Hepatocyte (in vitro differentiated cells): Measurements from ENCODE around the gene SLC35E1. TPM values are rescaled to one million over a fixed set of nuclear protein-coding genes. Genes with fewer than 3 reads are reported as not detected.

Experiments used
- DNase-seq: peaks from one replicate; pipeline ENCODE4 v3.0.0-alpha.2; 2016; ENCODE audit warnings: low spot score
- H2AFZ ChIP-seq: fragments of 200-600 bp; sonication (generic); 2 replicates; pipeline ENCODE4 v1.6.0; 2016; ENCODE audit warnings: antibody characterized with exemption, mild to moderate bottlenecking
- H3K27ac ChIP-seq: fragments of 200-600 bp; sonication (generic); 2 replicates; pipeline ENCODE4 v1.5.1; 2016; ENCODE audit warnings: mild to moderate bottlenecking
- H3K27me3 ChIP-seq: fragments of 200-600 bp; sonication (generic); 2 replicates; pipeline ENCODE4 v1.6.1; 2016
- H3K36me3 ChIP-seq: fragments of 200-600 bp; sonication (generic); replicated peaks from 2 replicates; pipeline ENCODE4 v1.5.1; 2016; ENCODE audit warnings: low read depth; ENCODE audit not compliant: insufficient read depth
- H3K4me1 ChIP-seq: fragments of 200-600 bp; sonication (generic); 2 replicates; pipeline ENCODE4 v1.5.1; 2016; ENCODE audit warnings: mild to moderate bottlenecking, moderate library complexity; ENCODE audit not compliant: insufficient read depth
- H3K4me2 ChIP-seq: fragments of 200-600 bp; sonication (generic); 2 replicates; pipeline ENCODE4 v1.6.0; 2016
- H3K4me3 ChIP-seq: fragments of 200-600 bp; sonication (generic); 2 replicates; pipeline ENCODE4 v1.5.1; 2016; ENCODE audit warnings: mild to moderate bottlenecking
- H3K79me2 ChIP-seq: fragments of 200-600 bp; sonication (generic); 2 replicates; pipeline ENCODE4 v1.6.0; 2017; ENCODE audit warnings: mild to moderate bottlenecking
- H3K9me2 ChIP-seq: fragments of 200-600 bp; sonication (generic); replicated peaks from 2 replicates; pipeline ENCODE4 v1.6.0; 2017; ENCODE audit warnings: mild to moderate bottlenecking; ENCODE audit not compliant: insufficient read depth
- H3K9me3 ChIP-seq: fragments of 200-600 bp; sonication (generic); 2 replicates; pipeline ENCODE4 v1.5.1; 2016; ENCODE audit warnings: low read depth, mild to moderate bottlenecking
- H4K20me1 ChIP-seq: fragments of 200-600 bp; sonication (generic); 2 replicates; pipeline ENCODE4 v1.6.0; 2016; ENCODE audit warnings: mild to moderate bottlenecking; ENCODE audit not compliant: insufficient read depth, poor library complexity, severe bottlenecking
- EZH2 ChIP-seq: fragments of 200-600 bp; sonication (generic); IDR thresholded peaks from 2 replicates; pipeline ENCODE4 v1.6.1; 2016; ENCODE audit warnings: antibody characterized with exemption, mild to moderate bottlenecking, borderline replicate concordance
- EZH2phosphoT487 ChIP-seq: fragments of 200-600 bp; sonication (generic); IDR thresholded peaks from one replicate; pipeline ENCODE4 v1.6.1; 2018; ENCODE audit warnings: antibody characterized with exemption, mild to moderate bottlenecking, low read depth, moderate library complexity; ENCODE audit not compliant: unreplicated experiment, severe bottlenecking
- WGBS: methylation state at CpG from one replicate; pipeline ENCODE4 v1.1.6; 2016; ENCODE audit warnings: low lambda C conversion rate; ENCODE audit errors: missing lambda C conversion rate; 5-methylcytosine and 5-hydroxymethylcytosine counted together
- polyA plus RNA-seq: library from polyadenylated mRNA; unstranded; fragments of >200 nt; fragmentation: Nextera tagmentation; extraction: Ambion mirVana; gene quantifications from 2 replicates; pipeline ENCODE4 v1.2.1, GENCODE V29; 2016
- total RNA-seq: library from RNA; depleted of rRNA; stranded (reverse); fragments of >200 nt; gene quantifications from 2 replicates; pipeline ENCODE4 v1.2.3, GENCODE V29; 2014
- TF ChIP-seq, protein P1 (sequence below): fragments of 200-600 bp; sonication (generic); IDR thresholded peaks from 2 replicates; pipeline ENCODE4 v1.5.1; 2016; ENCODE audit warnings: antibody characterized with exemption, mild to moderate bottlenecking; ENCODE audit not compliant: poor library complexity

The SLC35E1 gene
- total and polyA plus RNA-seq, 2 experiments from 2014 or later, result 32.0 to 33.3 TPM

DNA sequence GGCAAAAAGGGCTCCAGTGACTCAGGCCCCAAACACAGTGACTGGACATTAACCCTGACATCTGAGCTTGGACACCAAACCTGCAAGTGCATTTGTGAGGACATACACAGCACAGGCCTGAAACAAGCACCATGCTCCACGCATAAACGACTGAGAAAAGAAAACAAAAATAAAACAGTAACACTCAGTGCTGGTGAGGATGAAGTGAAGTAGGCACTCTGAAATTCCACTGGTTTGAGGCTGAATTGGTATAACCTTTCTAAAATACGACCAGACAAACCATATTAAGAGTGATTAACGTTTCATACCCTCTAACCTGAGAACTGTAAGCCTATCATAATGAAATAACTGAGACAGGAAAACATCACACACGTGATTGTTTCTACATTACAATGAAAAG lies 5.5 kb downstream of the SLC35E1 start:
- no peaks in the 10 kb centered on the region for H3K9me2 ChIP-seq
- no peaks in the 10 kb centered on the region for H4K20me1 ChIP-seq
- H3K4me2 ChIP-seq, result no peak overlapping the region
- H3K36me3 ChIP-seq, result no peaks in the 10 kb centered on the region
- DNase-seq, result no peak
- no peak overlapping the region for H3K27ac ChIP-seq
- WGBS, result 97% methylated on average over 5 of the region's 5 CpGs
- H2AFZ ChIP-seq, result no peak overlapping the region
- H3K27me3 ChIP-seq, result no peaks in the 10 kb centered on the region
- peaks cover 48% of the 10 kb centered on the region for H3K79me2 ChIP-seq
- no peak overlapping the region for H3K4me3 ChIP-seq
- no peaks in the 10 kb centered on the region for H3K9me3 ChIP-seq
- H3K4me1 ChIP-seq, result peaks cover 10% of the 10 kb centered on the region
- TF ChIP-seq, protein P1, sequence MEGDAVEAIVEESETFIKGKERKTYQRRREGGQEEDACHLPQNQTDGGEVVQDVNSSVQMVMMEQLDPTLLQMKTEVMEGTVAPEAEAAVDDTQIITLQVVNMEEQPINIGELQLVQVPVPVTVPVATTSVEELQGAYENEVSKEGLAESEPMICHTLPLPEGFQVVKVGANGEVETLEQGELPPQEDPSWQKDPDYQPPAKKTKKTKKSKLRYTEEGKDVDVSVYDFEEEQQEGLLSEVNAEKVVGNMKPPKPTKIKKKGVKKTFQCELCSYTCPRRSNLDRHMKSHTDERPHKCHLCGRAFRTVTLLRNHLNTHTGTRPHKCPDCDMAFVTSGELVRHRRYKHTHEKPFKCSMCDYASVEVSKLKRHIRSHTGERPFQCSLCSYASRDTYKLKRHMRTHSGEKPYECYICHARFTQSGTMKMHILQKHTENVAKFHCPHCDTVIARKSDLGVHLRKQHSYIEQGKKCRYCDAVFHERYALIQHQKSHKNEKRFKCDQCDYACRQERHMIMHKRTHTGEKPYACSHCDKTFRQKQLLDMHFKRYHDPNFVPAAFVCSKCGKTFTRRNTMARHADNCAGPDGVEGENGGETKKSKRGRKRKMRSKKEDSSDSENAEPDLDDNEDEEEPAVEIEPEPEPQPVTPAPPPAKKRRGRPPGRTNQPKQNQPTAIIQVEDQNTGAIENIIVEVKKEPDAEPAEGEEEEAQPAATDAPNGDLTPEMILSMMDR, result no peak
- TF ChIP-seq EZH2phosphoT487, result no peak

DNA sequence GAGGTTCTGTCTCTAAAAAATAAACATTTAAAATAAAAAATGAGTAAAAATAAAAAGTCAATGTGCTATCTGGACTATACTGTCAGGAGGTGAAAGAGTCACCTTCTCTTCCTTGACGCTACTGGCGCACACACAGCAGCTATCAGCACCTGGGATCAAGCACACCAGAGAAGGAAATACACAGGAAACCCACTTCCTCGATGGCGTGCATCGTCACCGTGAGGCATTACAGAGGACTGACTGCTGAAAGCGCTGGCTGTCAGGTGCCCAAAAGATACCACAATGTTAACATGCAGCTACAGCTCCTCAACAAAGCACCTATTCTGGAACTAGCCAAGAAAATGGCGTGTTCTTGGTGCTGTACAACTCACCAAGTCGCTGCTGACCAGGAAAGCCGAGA lies 6.1 kb downstream of the SLC35E1 start:
- 94% methylated on average over 10 of the region's 10 CpGs for WGBS
- DNase-seq, result no peak
- Histone ChIP-seq H3K4me2 (no peak overlapping the region), H3K9me2 (no peaks in the 10 kb centered on the region), H3K4me3 (no peak overlapping the region), H3K36me3 (no peaks in the 10 kb centered on the region), H3K27me3 (no peaks in the 10 kb centered on the region), H4K20me1 (no peaks in the 10 kb centered on the region), H3K27ac (no peak overlapping the region), H3K79me2 (peaks cover 43% of the 10 kb centered on the region), H3K4me1 (peaks cover 6% of the 10 kb centered on the region), H2AFZ (no peak overlapping the region), H3K9me3 (no peaks in the 10 kb centered on the region)
- TF ChIP-seq EZH2 (no peak), EZH2phosphoT487 (no peak)
- TF ChIP-seq, protein P1, result no peak

DNA sequence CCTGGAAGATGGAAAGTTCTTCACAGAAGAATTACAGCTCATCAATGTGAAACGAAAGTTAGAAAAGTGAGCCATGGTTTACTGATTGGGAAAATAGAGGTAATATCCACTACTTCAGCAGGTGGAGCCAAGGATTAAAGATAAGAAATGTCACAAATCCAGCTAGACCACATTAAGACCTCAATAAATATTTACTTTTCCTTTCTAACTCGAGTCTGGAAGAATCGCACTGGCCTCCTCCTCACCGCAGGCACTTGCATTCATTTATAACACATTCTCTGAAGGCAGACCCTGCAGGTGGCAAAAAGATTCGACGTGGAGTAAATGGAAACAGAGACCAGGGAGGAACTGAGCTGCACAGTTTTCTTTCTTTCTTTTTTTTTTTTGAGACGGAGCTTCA lies 7.4 kb downstream of the SLC35E1 start:
- Histone ChIP-seq H3K79me2 (peaks cover 30% of the 10 kb centered on the region), H2AFZ (no peak overlapping the region), H3K9me3 (no peaks in the 10 kb centered on the region), H4K20me1 (no peaks in the 10 kb centered on the region), H3K27me3 (no peaks in the 10 kb centered on the region), H3K4me1 (no peaks in the 10 kb centered on the region), H3K4me3 (no peak overlapping the region), H3K36me3 (no peaks in the 10 kb centered on the region), H3K27ac (no peak overlapping the region), H3K4me2 (peak overlapping the region; percentile 28), H3K9me2 (no peaks in the 10 kb centered on the region)
- 78% methylated on average over 7 of the region's 7 CpGs for WGBS
- DNase-seq, result no peak
- no peak for TF ChIP-seq EZH2
- TF ChIP-seq, protein P1, result no peak
- TF ChIP-seq EZH2phosphoT487, result no peak

DNA sequence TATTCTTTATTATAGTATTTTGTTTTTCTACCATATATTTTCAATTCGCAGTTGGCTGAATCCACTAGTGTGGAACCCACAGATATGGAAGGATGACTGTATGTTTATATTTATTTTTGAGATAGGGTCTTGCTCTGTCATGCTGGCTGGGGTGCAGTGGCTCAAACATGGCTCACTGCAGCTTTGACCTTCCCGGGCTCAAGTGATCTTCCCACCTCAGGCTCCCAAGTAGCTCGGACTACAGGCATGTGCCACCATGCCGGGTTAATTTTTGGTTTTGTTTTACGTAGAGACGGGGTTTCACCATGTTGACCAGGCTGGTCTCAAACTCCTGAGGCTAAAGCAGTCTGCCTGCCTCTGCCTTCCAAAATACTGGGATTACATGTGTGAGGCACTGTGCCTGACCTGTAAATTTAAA lies 9.6 kb downstream of the SLC35E1 start:
- H3K27me3 ChIP-seq, result no peaks in the 10 kb centered on the region
- no peak overlapping the region for H2AFZ ChIP-seq
- TF ChIP-seq, protein P1, result no peak
- TF ChIP-seq EZH2 (no peak), EZH2phosphoT487 (no peak)
- peaks cover 18% of the 10 kb centered on the region for H3K79me2 ChIP-seq
- no peak overlapping the region for H3K4me2 ChIP-seq
- no peaks in the 10 kb centered on the region for H3K36me3 ChIP-seq
- no peak overlapping the region for H3K4me3 ChIP-seq
- no peaks in the 10 kb centered on the region for H4K20me1 ChIP-seq
- no peaks in the 10 kb centered on the region for H3K9me2 ChIP-seq
- H3K27ac ChIP-seq, result no peak overlapping the region
- no peaks in the 10 kb centered on the region for H3K4me1 ChIP-seq
- no peak for DNase-seq
- no peaks in the 10 kb centered on the region for H3K9me3 ChIP-seq
- 98% methylated on average over 6 of the region's 6 CpGs for WGBS
